Measurements from ENCODE around the gene ZFP36.

GRCh38 chr19:39386557-39386956 is 20.1 kb upstream of the ZFP36 start:
- no peak for TF ChIP-seq CTCF (IDR thresholded peaks at IDR 0.05)
- no peak for TF ChIP-seq POLR2A (IDR thresholded peaks at IDR 0.05)
- no peak for TF ChIP-seq EP300 (IDR thresholded peaks at IDR 0.05; ENCODE audit: low read depth)
